RCC 7860 (cell line): ENCODE results near the gene SPDEF.

Experiments used
- DNase-seq: peaks from one replicate; pipeline ENCODE4 v3.0.0-alpha.2; 2015; ENCODE audit warnings: low spot score
- FAIRE-seq: peaks from 2 replicates; lab custom pipeline; 2012; peaks lifted over from hg19 to GRCh38; lab: Jason Lieb, UNC

SPDEF gene

GRCh38 chr6:34547701-34548644 lies 8.2 kb downstream of the SPDEF start:
- DNase-seq: peak; percentile 16
- no peak for FAIRE-seq

GRCh38 chr6:34546551-34547321 lies 9.4 kb downstream of the SPDEF start:
- peak; percentile 17 for DNase-seq
- no peak for FAIRE-seq

DNA sequence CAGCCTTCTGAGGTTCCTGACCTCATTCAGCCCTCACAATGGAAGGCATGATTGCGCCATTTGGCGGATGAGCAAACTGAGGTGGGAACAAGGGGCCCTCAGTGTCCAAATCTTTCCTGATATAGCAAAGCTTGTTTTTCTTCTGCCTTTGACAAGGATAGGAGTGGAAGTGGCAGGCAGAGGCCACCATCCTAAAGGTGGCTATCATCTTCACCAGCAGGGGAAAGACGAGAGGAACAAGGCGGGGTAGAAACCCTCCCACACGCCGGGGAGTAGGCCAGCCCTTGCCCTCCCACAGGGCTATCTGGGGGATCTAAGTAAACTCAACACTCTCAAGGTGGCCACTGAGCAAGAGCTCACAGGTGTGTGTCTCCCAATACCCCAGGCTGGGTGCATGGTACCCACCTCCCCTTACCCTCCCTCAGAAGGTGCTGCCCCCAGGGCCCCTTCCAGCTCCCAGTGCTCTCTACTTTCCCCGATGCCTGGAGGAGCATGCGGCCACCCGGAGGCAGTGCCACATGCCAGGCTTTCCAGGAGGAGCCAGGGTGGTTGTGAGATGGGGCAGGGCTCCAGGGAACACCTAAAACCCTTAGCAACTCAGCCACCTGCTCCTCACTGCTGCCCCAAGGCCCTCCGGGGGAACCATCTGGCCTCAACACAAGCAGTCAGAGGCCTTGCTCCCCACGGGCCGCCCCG lies 11.2 kb downstream of the SPDEF start:
- no peak for FAIRE-seq
- DNase-seq: no peak

DNA sequence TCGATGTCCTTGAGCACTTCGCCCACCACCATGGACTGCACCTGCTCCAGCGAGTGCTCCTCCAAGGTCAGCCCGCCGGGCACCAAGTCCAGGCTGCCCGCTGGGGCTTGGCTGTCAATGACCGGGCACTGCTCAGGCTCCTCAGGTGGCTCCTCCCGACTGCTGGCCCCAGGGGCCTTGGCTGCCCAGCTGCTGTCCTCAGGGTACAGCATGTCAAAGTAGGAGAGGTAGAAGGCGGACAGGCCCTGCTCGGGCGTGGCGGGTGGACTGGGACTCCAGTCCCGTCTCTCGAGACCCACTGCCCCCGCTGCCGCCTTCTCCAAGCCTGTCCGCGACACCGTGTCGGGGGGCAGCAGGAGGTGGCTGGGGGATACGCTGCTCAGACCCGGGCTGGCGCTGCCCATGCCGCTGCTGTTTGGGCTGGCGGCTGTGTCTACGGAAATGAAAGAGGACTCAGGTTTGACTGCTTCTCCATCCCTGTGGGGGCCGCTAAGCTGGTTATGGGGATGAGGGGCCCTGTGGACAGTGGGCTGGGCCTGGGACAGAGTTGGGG lies 12.0 kb downstream of the SPDEF start:
- FAIRE-seq: no peak

DNA sequence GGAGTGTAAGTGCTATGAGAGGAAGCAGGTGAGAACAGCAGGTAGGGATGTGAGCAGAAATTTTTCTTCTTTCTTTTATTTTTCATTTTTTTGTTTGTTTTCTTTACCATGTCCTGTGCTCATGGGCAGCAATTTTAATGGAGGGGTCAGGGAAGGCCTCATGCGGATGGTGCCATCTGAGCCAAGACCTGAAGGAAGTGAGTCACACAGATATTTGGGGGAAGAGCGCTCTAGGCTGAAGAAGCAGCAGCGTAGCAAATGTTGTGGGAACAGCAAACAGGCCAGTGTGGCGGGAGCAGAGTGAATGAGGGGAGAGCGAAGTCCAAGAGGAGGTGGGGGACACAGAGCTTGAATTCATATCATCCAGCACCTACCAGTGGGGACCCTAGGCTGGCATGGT lies 12.7 kb downstream of the SPDEF start:
- no peak for FAIRE-seq

More for the DNA sequence above, 12.0 kb downstream of the SPDEF start:
- no peak for DNase-seq

GRCh38 chr6:34540841-34541240 lies 15.3 kb downstream of the SPDEF start:
- FAIRE-seq: no peak
- DNase-seq: no peak

More for the DNA sequence above, 12.7 kb downstream of the SPDEF start:
- DNase-seq: peak; percentile 4

- no peak for FAIRE-seq
- DNase-seq: no peak
Observed at GRCh38 chr6:34540222-34540621, 15.9 kb downstream of the SPDEF start.

DNA sequence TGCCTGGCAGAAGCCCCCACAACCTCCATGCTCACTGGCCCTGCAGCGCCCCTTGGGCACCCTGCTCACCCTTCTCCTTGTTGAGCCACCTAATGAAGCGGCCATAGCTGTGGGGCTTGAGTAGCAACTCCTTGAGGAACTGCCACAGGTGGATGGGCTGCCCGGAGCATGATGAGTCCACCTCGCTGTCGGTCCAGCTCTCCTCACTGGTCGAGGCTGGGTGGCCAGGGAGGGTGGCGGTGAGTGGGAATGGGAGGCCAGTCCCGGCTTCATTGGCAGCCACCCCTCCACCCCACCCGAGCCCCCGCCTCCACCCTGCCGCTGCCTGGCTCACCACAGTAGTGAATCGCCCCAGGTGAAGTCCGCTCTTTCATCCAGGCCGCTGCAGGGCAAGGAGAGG lies 16.9 kb downstream of the SPDEF start:
- FAIRE-seq (no peak), DNase-seq (no peak)

- DNase-seq: no peak
- FAIRE-seq: no peak
Observed at GRCh38 chr6:34538581-34538980, 17.5 kb downstream of the SPDEF start.

DNA sequence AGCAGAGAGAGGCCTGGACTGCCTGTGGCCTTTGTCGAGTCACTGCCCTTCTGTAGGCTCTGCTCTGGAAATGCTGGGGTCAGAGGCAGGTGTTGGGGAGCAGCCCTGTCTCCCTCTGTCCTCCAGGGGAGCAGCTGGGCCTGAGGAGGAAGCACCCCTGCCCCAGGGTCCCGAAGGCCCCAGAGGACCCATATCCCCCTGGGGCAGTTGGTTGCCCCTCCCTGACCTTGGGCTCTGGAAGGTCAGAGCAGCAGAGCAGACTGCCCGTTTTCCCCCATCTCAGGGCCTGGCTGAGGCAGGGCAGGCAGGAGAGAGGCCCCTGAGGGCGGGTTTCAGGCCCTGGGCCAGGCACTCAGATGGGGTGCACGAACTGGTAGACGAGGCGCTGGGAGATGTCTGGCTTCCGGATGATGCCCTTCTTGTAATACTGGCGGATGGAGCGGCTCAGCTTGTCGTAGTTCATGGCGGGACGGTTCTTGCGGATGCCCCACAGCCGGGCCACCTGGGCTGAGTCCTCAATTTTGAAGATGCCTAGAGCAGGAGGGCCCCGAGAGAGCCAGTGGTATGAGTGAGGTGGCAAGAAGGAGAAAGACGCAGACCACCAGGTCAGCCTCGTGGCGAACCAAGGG lies 18.1 kb downstream of the SPDEF start:
- no peak for DNase-seq
- no peak for FAIRE-seq

DNA sequence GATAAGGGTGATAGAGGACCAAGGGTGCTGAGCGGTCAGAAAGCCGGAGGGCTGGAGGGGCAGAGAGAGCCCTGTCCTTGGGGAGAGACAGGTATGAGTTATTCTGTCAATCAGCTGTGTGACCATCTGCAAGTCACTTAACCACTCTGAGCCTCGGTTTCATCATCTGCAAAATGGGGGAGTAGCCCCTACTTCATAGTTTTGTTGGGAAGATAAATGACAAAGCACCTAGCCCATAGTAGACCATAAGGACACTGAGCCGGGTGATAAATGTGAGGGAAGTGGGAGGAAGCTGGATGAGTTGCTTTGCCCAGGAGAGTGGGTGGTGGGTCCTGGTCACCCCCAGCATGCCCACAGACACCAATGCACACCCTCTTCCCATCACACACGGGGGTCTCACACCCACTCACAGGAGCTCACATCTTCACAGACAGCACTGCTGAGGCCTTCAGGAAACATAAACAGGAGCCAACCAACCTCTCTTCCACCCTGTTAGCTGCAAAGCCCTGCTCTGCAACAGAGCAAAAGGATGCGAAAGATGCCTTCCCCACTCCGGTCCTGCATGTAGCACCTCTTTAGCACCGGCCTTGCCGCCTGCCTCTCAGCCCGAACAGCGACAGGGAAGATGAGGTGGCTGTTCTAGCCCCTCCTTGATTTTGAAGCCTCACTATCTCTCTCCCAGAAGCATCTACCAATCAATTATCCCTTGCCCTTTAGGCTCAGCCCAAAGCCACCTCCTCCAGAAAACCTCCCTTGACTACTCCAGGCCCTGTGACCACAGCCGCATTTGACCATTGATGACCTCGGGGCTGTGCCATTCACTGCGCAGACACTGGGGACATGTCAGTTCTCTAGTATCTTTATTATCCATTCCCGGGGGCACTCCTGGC lies 18.9 kb downstream of the SPDEF start:
- no peak for FAIRE-seq
- DNase-seq: no peak

- DNase-seq: no peak
- FAIRE-seq: no peak
Observed at GRCh38 chr6:34536251-34536958, 19.7 kb downstream of the SPDEF start.

GRCh38 chr6:34535646-34536045 lies 20.5 kb downstream of the SPDEF start:
- DNase-seq: no peak
- no peak for FAIRE-seq

DNA sequence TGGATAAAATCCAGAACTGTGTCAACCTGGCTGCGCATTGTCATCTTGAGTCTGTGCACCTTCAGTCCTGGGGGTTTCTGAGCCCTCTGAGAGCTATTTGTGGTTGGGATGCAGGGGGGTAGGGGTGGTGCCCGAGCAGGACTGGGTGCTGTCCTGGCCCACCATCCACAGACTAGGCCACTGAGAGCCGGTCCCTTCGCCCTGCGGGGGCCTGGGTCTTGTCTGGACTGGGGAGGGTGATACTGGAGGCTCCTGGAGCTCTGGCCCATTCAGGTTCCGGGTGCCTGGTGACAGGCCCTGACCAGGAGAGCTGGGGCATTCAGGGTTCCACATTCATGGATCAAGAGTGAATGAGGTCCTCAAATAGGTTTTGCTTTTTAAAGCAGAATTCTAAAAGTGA lies 20.9 kb downstream of the SPDEF start:
- FAIRE-seq (no peak), DNase-seq (no peak)

DNA sequence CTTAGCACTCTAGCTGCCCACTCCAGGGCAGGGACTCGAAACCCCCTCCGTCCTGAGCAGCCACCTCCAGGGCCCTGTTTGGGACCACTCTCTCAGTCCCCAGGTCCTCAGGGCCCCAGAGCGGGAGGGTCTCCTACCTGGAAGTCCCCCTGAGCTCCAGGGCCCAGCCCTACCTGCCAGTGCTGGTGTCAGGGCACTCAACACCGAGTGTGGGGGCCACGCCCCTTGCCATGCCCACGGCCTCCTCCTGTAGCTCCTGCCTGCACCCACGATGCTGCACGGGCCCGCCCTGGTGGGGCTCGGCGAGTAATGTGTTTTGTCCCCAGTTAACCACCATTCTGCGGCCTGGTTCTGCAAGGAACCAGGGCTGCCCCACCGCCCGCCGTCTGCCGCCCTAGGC lies 21.5 kb downstream of the SPDEF start:
- FAIRE-seq (no peak), DNase-seq (no peak)

GRCh38 chr6:34534146-34534545 lies 22.0 kb downstream of the SPDEF start:
- FAIRE-seq (no peak), DNase-seq (no peak)

- no peak for FAIRE-seq
- DNase-seq: no peak
Observed at GRCh38 chr6:34532230-34532629, 23.9 kb downstream of the SPDEF start.

DNA sequence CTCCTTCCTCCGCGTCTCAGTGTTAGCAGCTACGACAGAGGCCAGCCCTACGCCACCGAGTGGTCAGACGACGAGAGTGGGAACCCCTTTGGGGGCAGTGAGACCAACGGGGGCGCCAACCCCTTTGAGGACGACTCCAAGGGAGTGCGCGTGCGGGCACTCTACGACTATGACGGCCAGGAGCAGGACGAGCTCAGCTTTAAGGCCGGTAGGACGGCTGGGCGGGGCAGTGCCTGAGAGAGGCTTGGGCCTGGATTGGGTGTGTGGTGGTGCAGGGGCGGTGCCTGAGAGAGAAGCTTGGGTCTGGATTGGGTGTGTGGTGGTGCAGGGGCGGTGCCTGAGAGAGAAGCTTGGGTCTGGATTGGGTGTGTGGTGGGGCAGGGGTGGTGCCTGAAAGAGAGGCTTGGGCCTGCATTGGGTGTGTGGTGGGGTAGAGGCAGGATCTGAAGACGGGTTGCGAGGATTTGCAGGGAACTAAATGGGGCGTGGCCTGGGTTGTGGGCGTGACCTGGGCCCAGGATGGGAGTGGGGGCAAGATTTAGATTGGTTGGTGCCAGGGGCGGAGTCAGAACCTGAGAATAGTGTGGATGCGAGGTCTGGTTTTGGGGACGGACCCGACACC lies 24.4 kb downstream of the SPDEF start:
- no peak for DNase-seq

More for the DNA sequence above, 24.4 kb downstream of the SPDEF start:
- no peak for FAIRE-seq
